ENCODE data around the gene FOXL1. TPM values are rescaled to one million over a fixed set of nuclear protein-coding genes. Genes with fewer than 3 reads are reported as not detected.

FOXL1 gene
- polyA plus RNA-seq, 2 of the 4 experiments (the other 2 are of a cell fraction) = 0.48 to 0.70 TPM

GRCh38 chr16:86533767-86534351 lies 44.5 kb upstream of the FOXL1 start:
- H3K9me3 ChIP-seq = no peaks in the 10 kb centered on the region
- no peak overlapping the region for H3K4me2 ChIP-seq
- WGBS (ENCODE audit: missing lambda C conversion rate) = 87% methylated on average over 8 of the region's 8 CpGs
- no peaks in the 10 kb centered on the region for H3K4me1 ChIP-seq
- TF ChIP-seq, protein P1, sequence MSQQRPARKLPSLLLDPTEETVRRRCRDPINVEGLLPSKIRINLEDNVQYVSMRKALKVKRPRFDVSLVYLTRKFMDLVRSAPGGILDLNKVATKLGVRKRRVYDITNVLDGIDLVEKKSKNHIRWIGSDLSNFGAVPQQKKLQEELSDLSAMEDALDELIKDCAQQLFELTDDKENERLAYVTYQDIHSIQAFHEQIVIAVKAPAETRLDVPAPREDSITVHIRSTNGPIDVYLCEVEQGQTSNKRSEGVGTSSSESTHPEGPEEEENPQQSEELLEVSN (IDR thresholded peaks at IDR 0.05; ENCODE audit: borderline replicate concordance, low read depth) = no peak
- TF ChIP-seq RNF2 (IDR thresholded peaks at IDR 0.05; ENCODE audit: borderline replicate concordance, low read depth) (no peak), HEYL (CRISPR knock-in tag; IDR thresholded peaks at IDR 0.05) (no peak), MYC (IDR thresholded peaks at IDR 0.05; ENCODE audit: borderline replicate concordance, low read length) (no peak), JUN (IDR thresholded peaks at IDR 0.05) (no peak), MAZ (IDR thresholded peaks at IDR 0.05; ENCODE audit: borderline replicate concordance, low read depth, low read length) (no peak), JUNB (IDR thresholded peaks at IDR 0.05) (no peak)
- POLR2A ChIA-PET = no interaction called here
- ATAC-seq (no peak), DNase-seq (ENCODE audit: low read depth in 1 of 2, low spot score in 1 of 2) (no peak), FAIRE-seq (no peak)
- CTCF ChIA-PET = interaction anchor here (1.4 to 1.8 kb wide), 2 partner anchors 14 to 16 kb away, joined by 5 to 6 read pairs; no protein-coding TSS in a partner anchor
- no peak overlapping the region for H3K27ac ChIP-seq
- no peak overlapping the region for H3K4me3 ChIP-seq

DNA sequence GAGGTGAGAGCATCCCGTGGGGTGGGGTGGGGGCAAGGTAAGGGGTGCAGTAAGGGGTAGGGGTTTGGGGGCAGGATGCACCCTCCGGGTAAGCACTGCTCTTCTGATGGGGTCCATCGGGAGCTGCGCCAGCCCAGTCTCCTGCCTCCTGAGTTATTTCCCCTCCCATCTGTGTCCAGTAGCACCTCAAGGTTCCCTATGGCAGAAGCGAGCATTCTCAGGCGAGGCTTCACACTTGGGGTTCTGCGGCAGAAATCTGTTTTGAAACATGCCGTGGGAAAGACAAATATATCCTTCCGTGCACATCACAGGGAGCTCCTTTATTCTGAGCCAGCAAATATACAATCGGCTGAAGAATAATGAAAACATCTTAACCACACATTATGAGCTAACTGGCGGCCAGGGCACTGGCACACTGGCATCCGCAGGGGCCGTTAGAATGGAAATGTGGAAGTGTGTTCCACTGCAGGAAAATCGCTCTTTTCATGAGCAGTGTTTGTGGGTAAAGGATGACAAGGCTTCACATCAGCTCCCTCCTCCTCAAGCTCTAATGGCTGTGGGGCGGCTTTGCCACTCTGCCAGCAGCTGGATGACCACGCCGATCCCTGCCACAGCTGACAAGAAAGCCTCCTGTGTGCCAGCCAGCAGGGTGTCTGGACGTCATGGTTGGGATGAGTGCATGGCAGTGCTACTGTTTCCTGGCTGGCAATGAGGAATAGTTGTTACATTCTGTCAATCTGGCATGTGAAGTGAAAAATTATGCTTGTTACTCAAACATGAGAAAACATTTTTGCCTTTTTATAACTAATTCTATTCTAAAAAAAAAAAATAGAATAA lies 43.4 kb upstream of the FOXL1 start:
- Histone ChIP-seq H3K4me2 (no peak overlapping the region), H3K9me3 (no peaks in the 10 kb centered on the region), H3K4me3 (no peak overlapping the region), H3K4me1 (no peaks in the 10 kb centered on the region), H3K27ac (no peak overlapping the region)
- FAIRE-seq (no peak), DNase-seq (ENCODE audit: low read depth in 1 of 2, low spot score in 1 of 2) (no peak), ATAC-seq (no peak)
- 80% methylated on average over 18 of the region's 18 CpGs for WGBS (ENCODE audit: missing lambda C conversion rate)
- POLR2A ChIA-PET = no interaction called here
- TF ChIP-seq CHD2 (IDR thresholded peaks at IDR 0.05; ENCODE audit: low read length, partially characterized antibody) = no peak
- TF ChIP-seq, protein P2, sequence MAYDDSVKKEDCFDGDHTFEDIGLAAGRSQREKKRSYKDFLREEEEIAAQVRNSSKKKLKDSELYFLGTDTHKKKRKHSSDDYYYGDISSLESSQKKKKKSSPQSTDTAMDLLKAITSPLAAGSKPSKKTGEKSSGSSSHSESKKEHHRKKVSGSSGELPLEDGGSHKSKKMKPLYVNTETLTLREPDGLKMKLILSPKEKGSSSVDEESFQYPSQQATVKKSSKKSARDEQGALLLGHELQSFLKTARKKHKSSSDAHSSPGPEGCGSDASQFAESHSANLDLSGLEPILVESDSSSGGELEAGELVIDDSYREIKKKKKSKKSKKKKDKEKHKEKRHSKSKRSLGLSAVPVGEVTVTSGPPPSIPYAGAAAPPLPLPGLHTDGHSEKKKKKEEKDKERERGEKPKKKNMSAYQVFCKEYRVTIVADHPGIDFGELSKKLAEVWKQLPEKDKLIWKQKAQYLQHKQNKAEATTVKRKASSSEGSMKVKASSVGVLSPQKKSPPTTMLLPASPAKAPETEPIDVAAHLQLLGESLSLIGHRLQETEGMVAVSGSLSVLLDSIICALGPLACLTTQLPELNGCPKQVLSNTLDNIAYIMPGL (CRISPR knock-in tag; IDR thresholded peaks at IDR 0.05; ENCODE audit: borderline replicate concordance) = no peak
- TF ChIP-seq NFE2L2 (conservative IDR thresholded peaks at IDR 0.05; ENCODE audit: low read length) = no peak
- no peak for TF ChIP-seq EHF (CRISPR knock-in tag; IDR thresholded peaks at IDR 0.05)
- no peak for TF ChIP-seq TFCP2L1 (CRISPR knock-in tag; IDR thresholded peaks at IDR 0.05)
- no peak for TF ChIP-seq ZSCAN20 (CRISPR knock-in tag; IDR thresholded peaks at IDR 0.05)
- TF ChIP-seq, protein P1 (IDR thresholded peaks at IDR 0.05; ENCODE audit: borderline replicate concordance, low read depth) = no peak
- no peak for TF ChIP-seq CBX8 (IDR thresholded peaks at IDR 0.05)
- no peak for TF ChIP-seq MAFK (IDR thresholded peaks at IDR 0.05; ENCODE audit: partially characterized antibody)
- TF ChIP-seq MYC (IDR thresholded peaks at IDR 0.05; ENCODE audit: borderline replicate concordance, low read length) = no peak
- TF ChIP-seq TP53 (CRISPR knock-in tag; IDR thresholded peaks at IDR 0.05) = no peak
- no peak for TF ChIP-seq RCOR1 (IDR thresholded peaks at IDR 0.05; ENCODE audit: low read depth, low read length)
- CTCF ChIA-PET = interaction anchor here (1.3 to 1.8 kb wide), 2 partner anchors 15 to 16 kb away, joined by 3 to 6 read pairs; no protein-coding TSS in a partner anchor

DNA sequence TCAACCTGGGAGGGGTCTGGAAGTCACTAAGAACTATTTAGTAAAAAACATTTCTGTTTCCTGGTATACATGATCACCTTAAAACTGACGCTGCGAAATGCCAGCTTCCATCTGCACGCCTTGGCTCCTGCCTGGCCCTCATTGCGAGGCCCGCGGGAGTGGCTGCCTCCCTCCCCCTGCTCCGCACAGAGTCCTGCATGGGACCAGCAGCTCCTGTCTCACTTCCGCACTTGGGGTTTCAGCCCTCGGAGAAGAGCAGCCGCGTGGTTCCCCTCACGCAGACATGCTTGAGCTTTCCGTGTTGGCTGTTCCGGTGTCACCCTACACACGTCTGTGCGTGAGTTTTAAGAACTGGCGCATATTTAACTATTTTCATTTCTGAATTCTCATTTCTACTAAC lies 41.7 kb upstream of the FOXL1 start:
- WGBS (ENCODE audit: missing lambda C conversion rate) = 97% methylated on average over 17 of the region's 17 CpGs
- FAIRE-seq = no peak
- CTCF ChIA-PET = interaction anchor here (0.6 to 1.7 kb wide), 5 partner anchors 16 to 24 kb away, joined by 3 to 4 read pairs (median 3); no protein-coding TSS in a partner anchor
- no peak overlapping the region for H3K4me2 ChIP-seq
- no peak overlapping the region for H3K4me3 ChIP-seq
- DNase-seq (ENCODE audit: low read depth in 1 of 2, low spot score in 1 of 2) = no peak
- no peaks in the 10 kb centered on the region for H3K4me1 ChIP-seq
- no peak for ATAC-seq
- no peak overlapping the region for H3K27ac ChIP-seq
- POLR2A ChIA-PET = no interaction called here
- no peaks in the 10 kb centered on the region for H3K9me3 ChIP-seq
- no peak for TF ChIP-seq CEBPB (IDR thresholded peaks at IDR 0.05)
- no peak for TF ChIP-seq ATOH8 (CRISPR knock-in tag; IDR thresholded peaks at IDR 0.05; ENCODE audit: low read depth)
- TF ChIP-seq CHD2 (IDR thresholded peaks at IDR 0.05; ENCODE audit: low read length, partially characterized antibody) = no peak
- no peak for TF ChIP-seq FOSL2 (IDR thresholded peaks at IDR 0.05)
- TF ChIP-seq FOSL2 (CRISPR knock-in tag; IDR thresholded peaks at IDR 0.05) = no peak
- TF ChIP-seq KDM1A (IDR thresholded peaks at IDR 0.05; ENCODE audit: low read depth) = no peak
- no peak for TF ChIP-seq GATA3 (IDR thresholded peaks at IDR 0.05; ENCODE audit: borderline replicate concordance)
- no peak for TF ChIP-seq REST (IDR thresholded peaks at IDR 0.05)
- no peak for TF ChIP-seq FOXS1 (CRISPR knock-in tag; IDR thresholded peaks at IDR 0.05)
- no peak for TF ChIP-seq EP300 (IDR thresholded peaks at IDR 0.05)
